Measurements from ENCODE around the gene PSME3IP1. TPM values are rescaled to one million over a fixed set of nuclear protein-coding genes. Genes with fewer than 3 reads are reported as not detected.
A peak's percentile ranks its signal among the peaks of the same experiment; 100 is the strongest.

PSME3IP1 gene
- total RNA-seq, 5 donors from 2014 or later (not counting 1 experiment from before 2014, with no cell fraction given), result 132 to 145 (median 144) TPM

DNA sequence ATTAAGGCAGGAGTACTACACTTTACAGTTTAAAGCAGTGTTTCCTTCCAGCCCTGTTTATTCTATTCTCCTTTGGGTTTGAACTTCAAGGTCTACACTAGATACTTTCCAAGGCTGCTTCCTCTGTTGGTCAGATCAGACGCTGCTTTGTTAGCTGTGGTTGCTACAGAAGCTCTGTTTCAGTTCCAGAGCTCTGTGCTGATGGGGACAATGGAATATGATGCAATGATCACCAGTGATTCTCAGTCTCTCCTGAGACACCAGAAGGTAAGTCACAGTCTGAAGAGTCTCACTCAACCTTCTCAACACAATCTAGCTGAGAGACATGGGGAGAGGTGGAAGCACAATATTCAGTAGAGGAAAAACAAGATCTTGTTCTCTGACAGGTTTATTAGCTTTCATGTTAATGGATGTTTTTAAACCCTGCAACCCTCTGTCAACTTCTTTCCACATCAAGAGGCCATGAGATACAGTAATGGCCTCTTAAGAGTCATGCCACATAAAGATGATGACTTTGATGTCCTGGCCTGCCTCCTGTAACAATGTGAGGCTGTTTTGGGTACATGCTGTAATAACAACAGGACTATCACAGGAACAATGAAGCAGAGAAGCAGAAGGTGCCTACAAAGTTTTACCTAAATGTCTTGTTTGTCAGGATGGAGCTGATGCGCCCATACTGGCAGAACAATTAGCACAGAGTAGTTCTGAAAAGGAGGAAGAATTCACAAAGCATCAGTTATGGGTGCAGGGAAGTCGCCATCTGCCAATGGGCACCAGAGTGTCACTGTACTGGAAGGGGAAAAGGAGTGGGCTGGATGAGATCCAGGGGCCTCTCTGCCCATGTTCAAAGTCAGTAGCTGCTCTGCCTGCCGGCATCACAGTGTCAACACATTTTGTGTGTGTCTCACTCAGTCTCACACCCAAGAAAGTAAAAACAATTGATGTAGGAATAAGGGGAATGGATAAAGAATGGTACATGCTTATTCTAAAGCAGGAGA is 33.4 kb downstream of the PSME3IP1 start:
- Histone ChIP-seq H3K27ac (ENCODE audit: low read length) (no peak overlapping the region), H3K27me3 (replicated peaks in 1 of 2; ENCODE audit: control insufficient read depth in 2 of 2, extremely low read depth in 1 of 2, insufficient read depth in 2 of 2, low read length in 1 of 2) (no peaks in the 10 kb centered on the region), H3K36me3 (ENCODE audit: control insufficient read depth in 2 of 2, extremely low read depth in 1 of 2, insufficient read depth in 1 of 2, low read length in 1 of 2) (peaks cover 6 to 60% of the 10 kb centered on the region in 2 donors), H3K4me1 (ENCODE audit: control insufficient read depth in 1 of 2, extremely low read depth in 1 of 2, insufficient read depth in 2 of 2, low read length in 2 of 2) (peaks cover 8 to 13% of the 10 kb centered on the region in 2 experiments), H3K9me3 (no peaks in the 10 kb centered on the region), H3K4me3 (ENCODE audit: control insufficient read depth in 1 of 2, extremely low read depth in 1 of 2, low read length in 1 of 2) (no peak overlapping the region)
- no peaks in the 10 kb centered on the region for H3K9me3 Mint-ChIP-seq
- peaks cover 44% of the 10 kb centered on the region for H3K36me3 Mint-ChIP-seq
- ATAC-seq (replicated peaks in 1 of 4) (no peak), DNase-seq (no peak)
- WGBS (ENCODE audit: insufficient coverage), result 100% methylated on average over 2 of the region's 4 CpGs
- peaks cover 23 to 46% (median 33%) of the 10 kb centered on the region in 3 donors for H3K4me1 Mint-ChIP-seq
- no peak overlapping the region for H3K4me3 Mint-ChIP-seq
- H3K27ac Mint-ChIP-seq, result peak overlapping the region; percentile 37 to 74
- CTCF ChIA-PET, result interaction anchor here in 1 of 2 donors (0.6 to 1.5 kb wide), 3 partner anchors 9 to 69 kb away, joined by 3 to 4 read pairs (median 3); no protein-coding TSS in a partner anchor
- H3K27me3 Mint-ChIP-seq, result no peaks in the 10 kb centered on the region
- POLR2A ChIA-PET, result no interaction called here

DNA sequence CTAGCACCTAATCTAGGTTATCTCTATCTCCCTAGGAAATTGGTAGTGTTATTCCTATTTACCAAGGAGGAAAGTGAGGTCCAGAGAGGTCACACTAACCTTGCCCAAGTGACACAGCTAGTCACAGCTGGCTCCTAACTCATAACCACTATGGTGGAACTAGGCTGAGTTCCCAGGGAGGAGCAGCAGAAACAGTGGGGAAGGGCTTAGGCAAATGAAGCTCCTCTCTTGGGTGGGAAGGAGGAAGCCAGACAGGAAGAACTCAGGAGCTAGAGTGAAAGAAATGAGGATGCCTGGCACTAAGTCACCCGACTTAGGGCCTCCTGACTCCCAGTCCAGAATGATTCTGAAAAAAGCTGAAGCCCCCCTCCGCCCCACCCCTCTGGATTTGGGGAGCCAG is 34.5 kb downstream of the PSME3IP1 start:
- Histone ChIP-seq H3K4me1 (ENCODE audit: control insufficient read depth in 1 of 2, extremely low read depth in 1 of 2, insufficient read depth in 2 of 2, low read length in 2 of 2) (peaks cover 13 to 15% of the 10 kb centered on the region in 2 experiments), H3K27me3 (replicated peaks in 1 of 2; ENCODE audit: control insufficient read depth in 2 of 2, extremely low read depth in 1 of 2, insufficient read depth in 2 of 2, low read length in 1 of 2) (no peaks in the 10 kb centered on the region), H3K27ac (ENCODE audit: low read length) (no peak overlapping the region), H3K4me3 (ENCODE audit: control insufficient read depth in 1 of 2, extremely low read depth in 1 of 2, low read length in 1 of 2) (no peak overlapping the region), H3K36me3 (ENCODE audit: control insufficient read depth in 2 of 2, extremely low read depth in 1 of 2, insufficient read depth in 1 of 2, low read length in 1 of 2) (peaks cover 6 to 52% of the 10 kb centered on the region in 2 donors), H3K9me3 (no peaks in the 10 kb centered on the region)
- Mint-ChIP-seq H3K4me3 (no peak overlapping the region), H3K4me1 (peaks cover 20 to 43% (median 29%) of the 10 kb centered on the region in 3 donors), H3K9me3 (no peaks in the 10 kb centered on the region), H3K27me3 (no peaks in the 10 kb centered on the region), H3K27ac (no peak overlapping the region), H3K36me3 (peaks cover 36% of the 10 kb centered on the region)
- whole genome bisulfite sequencing (ENCODE audit: insufficient coverage), result 70% methylated on average over 2 of the region's 2 CpGs
- ChIA-PET CTCF (interaction anchor here in 1 of 2 donors (0.7 to 1.5 kb wide), 3 partner anchors 10 to 68 kb away, joined by 3 to 4 read pairs (median 3); no protein-coding TSS in a partner anchor), POLR2A (no interaction called here)
- ATAC-seq (replicated peaks in 1 of 4) (no peak), DNase-seq (no peak)

DNA sequence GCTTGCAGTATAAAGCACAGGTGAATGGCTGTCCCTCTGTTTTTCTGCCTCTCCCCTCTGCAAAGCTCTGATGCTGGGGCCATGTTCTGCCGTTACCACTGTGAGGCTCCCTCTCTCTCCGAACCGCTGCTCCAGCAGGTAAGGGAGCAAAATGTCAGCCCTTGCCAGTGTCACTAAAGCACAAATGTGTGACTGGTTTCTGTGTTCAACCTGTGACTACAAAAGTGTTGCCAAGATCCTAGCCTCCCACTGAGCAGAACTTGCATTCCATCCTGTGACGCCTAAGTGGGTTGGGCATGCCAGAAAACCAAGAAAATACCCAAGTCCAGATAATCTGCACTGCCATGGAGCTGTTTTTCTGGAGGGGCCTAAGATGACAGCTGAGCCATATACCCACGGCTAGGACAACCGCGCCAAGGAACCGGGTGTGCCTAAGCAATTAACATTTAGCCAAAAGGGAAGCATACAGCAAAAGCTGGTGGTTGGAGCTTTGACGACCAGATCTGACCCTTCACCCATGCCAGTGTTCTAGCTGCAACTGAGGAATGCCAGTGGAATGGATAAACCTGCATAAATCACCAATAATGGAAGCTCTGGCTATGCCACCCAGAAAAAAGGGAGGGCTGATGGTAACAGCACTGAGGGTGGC is 35.0 kb downstream of the PSME3IP1 start:
- WGBS (ENCODE audit: insufficient coverage), result 94% methylated on average over 6 of the region's 9 CpGs
- CTCF ChIA-PET, result interaction anchor here in 1 of 2 donors (1.1 to 1.5 kb wide), 2 partner anchors 10 to 12 kb away, joined by 3 to 4 read pairs; no protein-coding TSS in a partner anchor
- ATAC-seq (replicated peaks in 1 of 4) (no peak), DNase-seq (no peak)
- no peak overlapping the region for H3K27ac ChIP-seq (ENCODE audit: low read length)
- Mint-ChIP-seq H3K27ac (no peak overlapping the region), H3K4me1 (peaks cover 15 to 37% (median 24%) of the 10 kb centered on the region in 3 donors), H3K4me3 (no peak overlapping the region), H3K27me3 (no peaks in the 10 kb centered on the region), H3K9me3 (no peaks in the 10 kb centered on the region), H3K36me3 (peaks cover 31% of the 10 kb centered on the region)
- H3K27me3 ChIP-seq (replicated peaks in 1 of 2; ENCODE audit: control insufficient read depth in 2 of 2, extremely low read depth in 1 of 2, insufficient read depth in 2 of 2, low read length in 1 of 2), result no peaks in the 10 kb centered on the region
- peaks cover 13% of the 10 kb centered on the region in 2 experiments for H3K4me1 ChIP-seq (ENCODE audit: control insufficient read depth in 1 of 2, extremely low read depth in 1 of 2, insufficient read depth in 2 of 2, low read length in 2 of 2)
- no peaks in the 10 kb centered on the region for H3K9me3 ChIP-seq
- H3K4me3 ChIP-seq (ENCODE audit: control insufficient read depth in 1 of 2, extremely low read depth in 1 of 2, low read length in 1 of 2), result no peak overlapping the region
- H3K36me3 ChIP-seq (ENCODE audit: control insufficient read depth in 2 of 2, extremely low read depth in 1 of 2, insufficient read depth in 1 of 2, low read length in 1 of 2), result peaks cover 6 to 46% of the 10 kb centered on the region in 2 donors
- POLR2A ChIA-PET, result no interaction called here

DNA sequence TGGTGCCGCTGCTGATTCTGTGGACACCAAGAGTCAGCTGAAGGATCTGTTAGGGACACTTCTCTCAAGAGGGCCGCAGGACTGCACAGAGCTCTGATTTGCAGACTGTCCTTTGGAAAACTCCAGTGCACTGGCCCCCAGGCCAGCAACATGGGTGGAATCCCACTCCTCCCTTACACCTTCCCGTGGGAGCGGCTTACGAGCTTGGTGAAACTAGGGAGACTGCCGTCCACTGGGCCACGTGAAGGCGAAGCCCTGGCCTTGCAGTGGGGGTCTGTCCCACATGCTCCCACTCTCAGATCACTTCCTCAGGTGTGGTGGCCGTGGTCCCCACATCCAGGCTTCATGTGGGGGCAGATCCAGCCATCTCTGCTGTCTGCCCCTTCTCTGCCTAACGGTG is 36.4 kb downstream of the PSME3IP1 start:
- ATAC-seq (replicated peaks in 1 of 4) (no peak), DNase-seq (no peak)
- H3K36me3 Mint-ChIP-seq, result peaks cover 25% of the 10 kb centered on the region
- H3K27ac ChIP-seq (ENCODE audit: low read length), result no peak overlapping the region
- ChIA-PET POLR2A (no interaction called here), CTCF (no interaction called here)
- H3K27ac Mint-ChIP-seq, result no peak overlapping the region
- no peaks in the 10 kb centered on the region for H3K9me3 Mint-ChIP-seq
- no peak overlapping the region for H3K4me3 ChIP-seq (ENCODE audit: control insufficient read depth in 1 of 2, extremely low read depth in 1 of 2, low read length in 1 of 2)
- WGBS (ENCODE audit: insufficient coverage), result 96% methylated on average over 10 of the region's 10 CpGs
- peaks cover 20 to 43% (median 24%) of the 10 kb centered on the region in 3 donors for H3K4me1 Mint-ChIP-seq
- H3K4me1 ChIP-seq (ENCODE audit: control insufficient read depth in 1 of 2, extremely low read depth in 1 of 2, insufficient read depth in 2 of 2, low read length in 2 of 2), result peaks cover 8 to 15% of the 10 kb centered on the region in 2 experiments
- no peaks in the 10 kb centered on the region for H3K27me3 Mint-ChIP-seq
- H3K36me3 ChIP-seq (ENCODE audit: control insufficient read depth in 2 of 2, extremely low read depth in 1 of 2, insufficient read depth in 1 of 2, low read length in 1 of 2), result peaks cover 6 to 36% of the 10 kb centered on the region in 2 donors
- H3K9me3 ChIP-seq, result no peaks in the 10 kb centered on the region
- no peaks in the 10 kb centered on the region for H3K27me3 ChIP-seq (replicated peaks in 1 of 2; ENCODE audit: control insufficient read depth in 2 of 2, extremely low read depth in 1 of 2, insufficient read depth in 2 of 2, low read length in 1 of 2)
- H3K4me3 Mint-ChIP-seq, result no peak overlapping the region

DNA sequence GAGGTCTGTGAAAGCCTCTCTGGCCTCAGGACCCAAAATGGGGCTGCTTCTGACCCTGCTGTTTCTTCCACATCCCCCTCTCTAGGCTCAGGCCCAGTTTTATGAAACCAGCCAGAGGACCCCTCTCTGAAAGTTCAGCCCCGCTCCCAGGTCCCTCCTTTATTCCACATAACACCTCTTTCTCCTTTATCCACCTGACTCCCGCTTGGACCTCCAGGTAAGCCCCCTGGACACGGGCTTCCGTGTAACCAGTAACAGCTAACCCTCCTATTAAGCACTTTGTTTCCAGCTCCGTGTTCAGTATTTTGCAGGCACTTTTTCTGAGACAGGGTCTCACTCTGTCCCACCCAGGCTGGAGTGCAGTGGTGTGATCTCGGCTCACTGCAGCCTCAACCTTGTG is 37.4 kb downstream of the PSME3IP1 start:
- Mint-ChIP-seq H3K4me1 (peaks cover 24 to 49% (median 33%) of the 10 kb centered on the region in 3 donors), H3K36me3 (peaks cover 16% of the 10 kb centered on the region), H3K4me3 (no peak overlapping the region), H3K27me3 (no peaks in the 10 kb centered on the region), H3K9me3 (no peaks in the 10 kb centered on the region), H3K27ac (peak overlapping the region in 1 of 2 donors; percentile 59)
- CTCF ChIA-PET, result no interaction called here
- ATAC-seq (replicated peaks in 1 of 4) (no peak), DNase-seq (no peak)
- Histone ChIP-seq H3K4me3 (ENCODE audit: control insufficient read depth in 1 of 2, extremely low read depth in 1 of 2, low read length in 1 of 2) (no peak overlapping the region), H3K36me3 (ENCODE audit: control insufficient read depth in 2 of 2, extremely low read depth in 1 of 2, insufficient read depth in 1 of 2, low read length in 1 of 2) (peaks cover 2 to 27% of the 10 kb centered on the region in 2 donors), H3K4me1 (ENCODE audit: control insufficient read depth in 1 of 2, extremely low read depth in 1 of 2, insufficient read depth in 2 of 2, low read length in 2 of 2) (peaks cover 12 to 24% of the 10 kb centered on the region in 2 experiments), H3K9me3 (no peaks in the 10 kb centered on the region), H3K27me3 (replicated peaks in 1 of 2; ENCODE audit: control insufficient read depth in 2 of 2, extremely low read depth in 1 of 2, insufficient read depth in 2 of 2, low read length in 1 of 2) (peaks cover 0 to 3% of the 10 kb centered on the region in 2 experiments), H3K27ac (ENCODE audit: low read length) (no peak overlapping the region)
- WGBS (ENCODE audit: insufficient coverage), result 96% methylated on average over 6 of the region's 6 CpGs
- POLR2A ChIA-PET, result no interaction called here
